HEK293T (cell line): Measurements from ENCODE around the gene ADIG.

ENCODE experiments used
- CTCF ChIA-PET: fragments of 350-600 bp; formaldehyde crosslinking; extraction: SDS; loops from one replicate; lab custom pipeline; 2021; ENCODE audit warnings: antibody characterized with exemption, inconsistent platforms; lab: Yijun Ruan, JAX
- POLR2A ChIA-PET: fragments of 350-600 bp; formaldehyde crosslinking; extraction: SDS; loops from one replicate; lab custom pipeline; 2020; ENCODE audit warnings: antibody characterized with exemption, inconsistent platforms; lab: Yijun Ruan, JAX
- DNase-seq: peaks from one replicate; pipeline ENCODE4 v3.0.0; 2012; ENCODE audit warnings: mixed read lengths; ENCODE audit errors: extremely low spot score
- ARNT ChIP-seq: fragments of 450-650 bp; IDR thresholded peaks from 2 replicates; pipeline ENCODE4 v1.6.1; 2017; ENCODE audit warnings: mild to moderate bottlenecking
- BHLHE40 ChIP-seq: fragments of 450-650 bp; IDR thresholded peaks from 2 replicates; pipeline ENCODE4 v1.6.1; 2016; ENCODE audit warnings: mild to moderate bottlenecking, moderate library complexity, borderline replicate concordance
- CTBP1 ChIP-seq: fragments of 450-650 bp; IDR thresholded peaks from 2 replicates; pipeline ENCODE4 v1.6.1; 2016; ENCODE audit warnings: borderline replicate concordance
- ELF4 ChIP-seq: fragments of 450-650 bp; IDR thresholded peaks from 2 replicates; pipeline ENCODE4 v1.6.1; 2017; ENCODE audit warnings: antibody characterized with exemption
- FOXA1 ChIP-seq: fragments of 450-650 bp; IDR thresholded peaks from 2 replicates; pipeline ENCODE4 v1.6.1; 2016; ENCODE audit warnings: mild to moderate bottlenecking
- FOXK2 ChIP-seq: fragments of 450-650 bp; IDR thresholded peaks from 2 replicates; pipeline ENCODE4 v1.6.1; 2016; ENCODE audit warnings: mild to moderate bottlenecking
- FOXM1 ChIP-seq: fragments of 450-650 bp; IDR thresholded peaks from 2 replicates; pipeline ENCODE4 v1.6.1; 2017; ENCODE audit warnings: mild to moderate bottlenecking, borderline replicate concordance
- HDGF ChIP-seq: fragments of 450-650 bp; IDR thresholded peaks from 2 replicates; pipeline ENCODE4 v1.6.1; 2017; ENCODE audit warnings: antibody characterized with exemption, borderline replicate concordance
- L3MBTL2 ChIP-seq: fragments of 450-650 bp; conservative IDR thresholded peaks from 2 replicates; pipeline ENCODE4 v1.6.1; 2016; ENCODE audit warnings: mild to moderate bottlenecking
- LEF1 ChIP-seq: fragments of 450-650 bp; IDR thresholded peaks from 2 replicates; pipeline ENCODE4 v1.6.1; 2017; ENCODE audit warnings: mild to moderate bottlenecking, borderline replicate concordance
- NFRKB ChIP-seq: fragments of 450-650 bp; IDR thresholded peaks from 2 replicates; pipeline ENCODE4 v1.6.1; 2016; ENCODE audit warnings: mild to moderate bottlenecking, moderate library complexity
- SP1 ChIP-seq: fragments of 450-650 bp; IDR thresholded peaks from 2 replicates; pipeline ENCODE4 v1.6.1; 2017
- SUZ12 ChIP-seq: fragments of 450-650 bp; IDR thresholded peaks from 2 replicates; pipeline ENCODE4 v1.6.1; 2016; ENCODE audit warnings: mild to moderate bottlenecking
- TARDBP ChIP-seq: fragments of 450-650 bp; IDR thresholded peaks from 2 replicates; pipeline ENCODE4 v1.6.1; 2016
- ZNF384 ChIP-seq: fragments of 450-650 bp; IDR thresholded peaks from 2 replicates; pipeline ENCODE4 v1.6.1; 2016
- TF ChIP-seq, protein P1 (sequence below): fragments of 450-650 bp; IDR thresholded peaks from 2 replicates; pipeline ENCODE4 v1.6.1; 2016

Gene ADIG

DNA sequence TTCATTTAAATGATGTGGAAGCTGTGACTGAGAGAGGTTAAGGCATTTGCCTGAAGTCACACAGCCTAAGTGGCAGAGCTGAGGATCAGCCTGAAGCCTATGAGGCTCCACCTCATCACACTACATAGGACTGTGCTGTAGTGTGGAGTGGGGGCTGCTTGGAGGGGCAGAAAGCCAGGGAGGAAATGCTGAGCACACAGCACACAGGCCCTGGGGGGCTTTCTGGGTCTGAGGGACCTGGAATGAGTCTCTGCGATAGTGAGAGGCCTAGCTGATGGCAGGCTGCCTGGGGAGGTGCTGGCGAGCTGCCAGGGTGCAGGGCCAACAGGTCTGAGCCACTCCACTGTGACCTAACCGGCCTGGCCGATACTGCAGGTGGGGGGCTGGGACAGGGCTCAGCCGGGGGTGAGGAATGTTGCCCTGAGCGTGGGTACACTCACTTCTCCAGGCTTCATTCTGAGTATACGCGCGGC is 18.4 kb downstream of the ADIG start:
- POLR2A ChIA-PET: no interaction called here
- DNase-seq: no peak
- no peak for TF ChIP-seq TARDBP
- TF ChIP-seq, protein P1, sequence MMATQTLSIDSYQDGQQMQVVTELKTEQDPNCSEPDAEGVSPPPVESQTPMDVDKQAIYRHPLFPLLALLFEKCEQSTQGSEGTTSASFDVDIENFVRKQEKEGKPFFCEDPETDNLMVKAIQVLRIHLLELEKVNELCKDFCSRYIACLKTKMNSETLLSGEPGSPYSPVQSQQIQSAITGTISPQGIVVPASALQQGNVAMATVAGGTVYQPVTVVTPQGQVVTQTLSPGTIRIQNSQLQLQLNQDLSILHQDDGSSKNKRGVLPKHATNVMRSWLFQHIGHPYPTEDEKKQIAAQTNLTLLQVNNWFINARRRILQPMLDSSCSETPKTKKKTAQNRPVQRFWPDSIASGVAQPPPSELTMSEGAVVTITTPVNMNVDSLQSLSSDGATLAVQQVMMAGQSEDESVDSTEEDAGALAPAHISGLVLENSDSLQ: no peak
- no peak for TF ChIP-seq ZNF384
- TF ChIP-seq ARNT: no peak
- no peak for TF ChIP-seq FOXA1
- no peak for TF ChIP-seq LEF1
- no peak for TF ChIP-seq CTBP1
- no peak for TF ChIP-seq SUZ12
- TF ChIP-seq HDGF: no peak
- no peak for TF ChIP-seq FOXK2
- no peak for TF ChIP-seq ELF4
- no peak for TF ChIP-seq SP1
- TF ChIP-seq NFRKB: no peak
- TF ChIP-seq L3MBTL2: no peak
- no peak for TF ChIP-seq BHLHE40
- no peak for TF ChIP-seq FOXM1
- CTCF ChIA-PET: no interaction called here

GRCh38 chr20:38600057-38600456 is 19.1 kb downstream of the ADIG start:
- no peak for TF ChIP-seq BHLHE40
- no peak for TF ChIP-seq HDGF
- TF ChIP-seq TARDBP: no peak
- TF ChIP-seq NFRKB: no peak
- TF ChIP-seq ZNF384: no peak
- no peak for TF ChIP-seq FOXM1
- TF ChIP-seq CTBP1: no peak
- no peak for TF ChIP-seq FOXA1
- no peak for TF ChIP-seq FOXK2
- TF ChIP-seq ARNT: no peak
- no peak for TF ChIP-seq ELF4
- TF ChIP-seq LEF1: no peak
- no peak for TF ChIP-seq SP1
- TF ChIP-seq L3MBTL2: no peak
- TF ChIP-seq, protein P1: no peak
- TF ChIP-seq SUZ12: no peak
- CTCF ChIA-PET: no interaction called here
- no peak for DNase-seq
- POLR2A ChIA-PET: no interaction called here

- POLR2A ChIA-PET: no interaction called here
- TF ChIP-seq L3MBTL2 (peak; percentile 22; the same call in 1 of the 2 replicates), FOXA1 (no peak)
- peak; percentile 54 for DNase-seq
- CTCF ChIA-PET: no interaction called here
These were observed 20.5 kb downstream of the ADIG start, which contains the start of gene ARHGAP40 for GRCh38 chr20:38601216-38602184. Gene ARHGAP40, plus strand, starts transcription at chr20:38601809.

DNA sequence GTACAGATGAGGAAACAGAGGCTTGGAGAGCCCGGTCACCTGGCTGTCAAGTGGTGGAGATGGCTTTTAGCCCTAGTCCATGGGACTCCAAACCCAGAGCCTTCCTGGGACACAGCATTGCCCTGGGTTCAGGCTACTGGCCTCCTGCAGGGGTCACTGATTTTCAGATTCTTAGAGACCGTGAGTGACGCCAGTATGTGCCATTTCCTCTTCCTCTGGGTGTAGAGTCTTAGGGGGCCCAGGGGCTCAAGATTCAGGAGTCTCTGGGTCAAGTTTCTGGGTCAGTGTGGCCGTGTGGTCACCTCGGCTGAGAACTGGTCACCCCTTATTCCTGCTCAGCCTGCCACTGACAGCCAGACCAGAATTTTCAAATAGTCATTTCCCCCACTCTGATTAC is 21.2 kb downstream of the ADIG start:
- TF ChIP-seq CTBP1 (no peak), FOXK2 (no peak), BHLHE40 (no peak), LEF1 (no peak), ELF4 (no peak), SP1 (no peak), NFRKB (no peak), HDGF (no peak), ARNT (no peak), TARDBP (no peak), ZNF384 (no peak), FOXA1 (no peak), SUZ12 (no peak), FOXM1 (no peak), L3MBTL2 (no peak)
- TF ChIP-seq, protein P1: no peak
- POLR2A ChIA-PET: no interaction called here
- DNase-seq: no peak
- CTCF ChIA-PET: no interaction called here

DNA sequence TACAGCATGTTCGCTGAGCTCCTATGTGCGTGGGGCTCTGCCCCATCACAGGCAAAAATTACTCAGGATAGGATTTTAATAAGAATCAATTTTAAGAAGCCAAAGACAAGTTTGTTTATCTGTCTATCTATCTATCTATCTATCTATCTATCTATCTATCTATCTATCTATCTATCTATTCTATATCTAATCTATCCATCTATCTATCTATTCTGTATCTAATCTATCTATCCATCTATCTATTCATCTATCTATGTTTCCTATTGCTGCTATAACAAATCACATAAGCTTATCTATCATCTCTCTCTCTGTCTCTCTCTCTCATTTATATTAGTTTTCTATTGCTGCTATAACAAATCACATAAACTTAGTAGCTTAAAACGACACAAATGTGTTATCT is 22.3 kb downstream of the ADIG start:
- TF ChIP-seq ELF4 (no peak), SUZ12 (no peak), LEF1 (no peak), ARNT (no peak), HDGF (no peak), TARDBP (no peak)
- TF ChIP-seq, protein P1: no peak
- DNase-seq: no peak
- POLR2A ChIA-PET: interaction anchor here (0.8 kb wide), 1 partner anchor 131 kb away, joined by 3 read pairs; the partner anchor contains the start of gene RALGAPB
- CTCF ChIA-PET: interaction anchor here (0.5 kb wide), 1 partner anchor 8 kb away, joined by 3 read pairs; no protein-coding TSS in a partner anchor
